Activated CD4-positive, alpha-beta T cell treated with anti-CD3 and anti-CD28 coated beads, Interleukin-2, amount 10 ng/mL, durations not matched to agents 7 days and 5 days (primary cell): ENCODE results near the gene TNFAIP6. TPM values are rescaled to one million over a fixed set of nuclear protein-coding genes. Genes with fewer than 3 reads are reported as not detected.
"Not testable (repeated sequence)": the region's sequence is repeated elsewhere in the genome, so short reads cannot be mapped to it uniquely, and the experiment has no call there.

Source experiments
- CTCF ChIA-PET: fragments of 350-600 bp; sonication (Branson Sonifier 250); formaldehyde crosslinking; loops from one replicate; lab custom pipeline; 2021; ENCODE audit warnings: antibody characterized with exemption; lab: Charles Lee
- POLR2A ChIA-PET: fragments of 350-600 bp; sonication (Branson Sonifier 250); formaldehyde crosslinking; loops from one replicate; lab custom pipeline; 2021; ENCODE audit warnings: antibody characterized with exemption; lab: Charles Lee
- DNase-seq: peaks from one replicate; pipeline ENCODE4 v3.0.0-alpha.2; 2020
- H3K27ac Mint-ChIP-seq: one replicate; pipeline ENCODE4 v1.8.0; 2021; ENCODE audit warnings: mild to moderate bottlenecking, moderate library complexity, mixed read lengths
- H3K27me3 Mint-ChIP-seq: one replicate; pipeline ENCODE4 v1.8.0; 2021; ENCODE audit warnings: mixed read lengths
- H3K36me3 Mint-ChIP-seq: one replicate; pipeline ENCODE4 v1.8.0; 2021; ENCODE audit warnings: low read depth, mixed read lengths
- H3K4me1 Mint-ChIP-seq: one replicate; pipeline ENCODE4 v1.8.0; 2021; ENCODE audit warnings: mixed read lengths
- H3K4me3 Mint-ChIP-seq: one replicate; pipeline ENCODE4 v1.8.0; 2021; ENCODE audit warnings: mild to moderate bottlenecking, moderate library complexity, mixed read lengths
- H3K9me3 Mint-ChIP-seq: one replicate; pipeline ENCODE4 v1.8.0; 2021; ENCODE audit warnings: mixed read lengths
- total RNA-seq, 2 experiments: library from RNA; stranded (reverse); gene quantifications; one replicate each; pipeline ENCODE4 v1.2.3, GENCODE V29; 2021

Gene TNFAIP6
- total RNA-seq, 2 experiments from 2014 or later, result not detected

GRCh38 chr2:151344191-151344590 is 13.2 kb upstream of the TNFAIP6 start:
- H3K27ac Mint-ChIP-seq, H3K4me3 Mint-ChIP-seq, POLR2A ChIA-PET, DNase-seq, H3K36me3 Mint-ChIP-seq, H3K4me1 Mint-ChIP-seq, H3K27me3 Mint-ChIP-seq: not testable (repeated sequence)
- CTCF ChIA-PET, result interaction anchor here (1.1 kb wide), 1 partner anchor 10 kb away, joined by 3 read pairs; no protein-coding TSS in a partner anchor
- H3K9me3 Mint-ChIP-seq, result peaks cover 18% of the 10 kb centered on the region

DNA sequence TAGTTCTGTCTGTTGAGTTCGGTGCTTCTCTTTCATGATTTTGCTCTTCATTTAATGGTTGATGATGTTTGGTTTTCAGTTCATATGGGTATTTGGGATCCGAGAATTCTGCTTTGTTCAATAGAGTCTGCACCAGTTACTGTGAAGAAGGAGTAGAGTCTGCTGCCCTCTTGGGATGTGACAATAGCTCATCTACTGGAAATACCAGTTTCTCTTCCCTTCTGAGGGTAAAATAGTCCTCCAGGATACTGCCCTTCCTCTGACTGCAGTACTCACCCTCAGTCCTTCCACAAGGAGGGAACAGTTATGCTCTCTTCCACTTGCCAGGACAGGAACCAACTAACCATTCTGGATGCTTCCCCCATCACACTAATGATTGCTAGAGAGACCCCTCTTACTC is 12.5 kb upstream of the TNFAIP6 start:
- Mint-ChIP-seq H3K27ac (no peak overlapping the region), H3K9me3 (peaks cover 18% of the 10 kb centered on the region), H3K36me3 (no peaks in the 10 kb centered on the region), H3K27me3 (peaks cover 8% of the 10 kb centered on the region), H3K4me3 (no peak overlapping the region), H3K4me1 (no peaks in the 10 kb centered on the region)
- ChIA-PET POLR2A (no interaction called here), CTCF (no interaction called here)
- DNase-seq, result no peak

DNA sequence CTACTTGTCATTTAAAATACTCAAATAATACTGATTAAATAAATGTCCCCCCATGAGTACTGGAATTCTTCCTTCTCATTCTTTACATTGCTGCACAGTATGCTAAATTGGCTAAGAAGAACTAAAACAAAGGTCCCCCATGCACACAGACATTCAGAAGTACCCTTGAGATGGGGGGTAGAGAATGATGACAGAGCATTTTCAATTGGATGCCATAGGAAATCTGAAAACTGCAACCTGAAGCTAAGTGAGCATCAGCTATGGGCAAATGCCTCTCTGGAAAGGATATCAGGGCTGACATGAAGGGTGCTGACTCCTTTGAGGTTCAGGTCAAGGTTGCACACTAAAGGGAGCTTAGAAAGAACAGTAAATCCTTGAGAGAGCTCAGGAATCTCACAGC is 10.1 kb upstream of the TNFAIP6 start:
- Mint-ChIP-seq H3K9me3 (peaks cover 9% of the 10 kb centered on the region), H3K4me1 (no peaks in the 10 kb centered on the region)
- CTCF ChIA-PET, result no interaction called here

DNA sequence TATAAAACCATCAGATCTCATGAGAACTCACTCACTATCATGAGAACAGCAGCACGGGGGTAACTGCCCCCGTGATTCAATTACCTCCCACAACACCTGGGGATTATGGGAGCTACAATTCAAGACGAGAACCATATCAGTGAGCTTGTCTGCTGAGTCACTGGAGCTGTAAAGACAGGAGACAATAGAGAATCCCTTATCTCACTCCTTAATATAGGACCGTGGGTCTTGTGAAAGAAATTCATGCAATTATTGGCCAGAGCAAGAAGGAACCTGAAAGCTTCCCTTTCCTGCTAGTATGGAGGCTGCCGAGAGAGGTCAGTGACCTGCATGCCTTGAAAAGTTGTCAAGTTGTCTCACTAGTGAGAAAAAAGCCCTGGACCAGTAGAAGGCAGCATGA is 9.5 kb upstream of the TNFAIP6 start:
- ChIA-PET CTCF (no interaction called here), POLR2A (no interaction called here)
- Mint-ChIP-seq H3K9me3 (peaks cover 9% of the 10 kb centered on the region), H3K4me1 (no peaks in the 10 kb centered on the region), H3K36me3 (no peaks in the 10 kb centered on the region), H3K27me3 (peaks cover 8% of the 10 kb centered on the region), H3K4me3 (no peak overlapping the region), H3K27ac (no peak overlapping the region)
- DNase-seq, result no peak

More for the DNA sequence above, 10.1 kb upstream of the TNFAIP6 start:
- no peaks in the 10 kb centered on the region for H3K36me3 Mint-ChIP-seq
- H3K27me3 Mint-ChIP-seq, result peaks cover 8% of the 10 kb centered on the region
- no peak for DNase-seq
- no peak overlapping the region for H3K27ac Mint-ChIP-seq
- POLR2A ChIA-PET, result no interaction called here
- H3K4me3 Mint-ChIP-seq, result no peak overlapping the region

DNA sequence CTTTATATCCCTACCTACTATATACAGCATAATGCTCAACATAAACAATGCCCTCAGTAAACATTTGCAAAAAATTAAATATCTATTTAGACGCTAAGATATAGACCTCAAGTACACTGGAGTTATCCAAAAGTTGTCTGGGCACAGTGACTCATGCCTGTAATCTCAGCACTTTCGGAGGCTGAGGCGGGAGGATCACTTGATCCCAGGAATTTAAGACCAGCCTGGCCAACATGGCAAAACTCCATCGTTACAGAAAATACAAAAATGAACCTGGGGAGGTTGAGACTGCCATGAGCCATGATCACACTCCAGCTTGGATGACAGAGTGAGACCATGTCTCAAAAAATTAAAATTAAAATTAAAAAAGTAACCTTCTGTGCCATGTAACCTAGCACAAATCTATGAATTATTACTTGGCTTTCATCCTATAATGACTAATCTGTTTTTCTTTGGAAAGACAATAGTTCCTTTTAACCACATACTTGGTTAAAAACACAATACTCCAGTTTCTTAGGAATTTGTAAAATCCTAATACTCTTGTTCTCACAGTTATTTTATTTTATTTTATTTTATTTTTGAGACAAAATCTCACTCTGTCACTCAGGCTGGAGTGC is 6.7 kb upstream of the TNFAIP6 start:
- no peaks in the 10 kb centered on the region for H3K9me3 Mint-ChIP-seq
- POLR2A ChIA-PET, result no interaction called here
- CTCF ChIA-PET, result no interaction called here
- H3K4me3 Mint-ChIP-seq, result no peak overlapping the region
- no peaks in the 10 kb centered on the region for H3K36me3 Mint-ChIP-seq
- H3K4me1 Mint-ChIP-seq, result no peaks in the 10 kb centered on the region
- H3K27me3 Mint-ChIP-seq, result peaks cover 4% of the 10 kb centered on the region
- no peak overlapping the region for H3K27ac Mint-ChIP-seq
- DNase-seq, result no peak

GRCh38 chr2:151353995-151354394 is 3.4 kb upstream of the TNFAIP6 start:
- CTCF ChIA-PET, result interaction anchor here (1.2 kb wide), 1 partner anchor 10 kb away, joined by 3 read pairs; no protein-coding TSS in a partner anchor
- H3K4me1 Mint-ChIP-seq, result no peaks in the 10 kb centered on the region

DNA sequence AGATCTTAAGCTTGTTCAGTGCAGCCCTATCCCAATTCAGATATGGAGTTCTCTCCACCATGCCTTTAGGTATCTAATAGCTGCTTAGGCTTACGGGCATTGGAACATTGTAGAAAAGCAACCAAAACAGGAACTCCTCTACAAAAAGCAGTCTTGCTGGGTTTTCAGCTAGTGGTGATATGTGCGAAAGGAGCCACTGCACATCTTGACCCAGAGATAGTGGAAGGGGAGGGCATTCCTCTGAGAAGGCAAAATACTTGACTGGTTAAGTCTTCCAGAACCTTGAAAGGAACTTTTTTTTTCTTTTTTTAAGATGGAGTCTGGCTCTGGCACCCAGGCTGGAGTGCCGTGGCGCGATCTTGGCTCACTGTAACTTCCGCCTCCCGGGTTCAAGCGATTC is 2.6 kb upstream of the TNFAIP6 start:
- DNase-seq, result no peak
- POLR2A ChIA-PET, result no interaction called here
- Mint-ChIP-seq H3K27me3 (peaks cover 20% of the 10 kb centered on the region), H3K27ac (no peak overlapping the region), H3K4me3 (no peak overlapping the region), H3K9me3 (no peaks in the 10 kb centered on the region), H3K36me3 (no peaks in the 10 kb centered on the region), H3K4me1 (no peaks in the 10 kb centered on the region)
- CTCF ChIA-PET, result interaction anchor here (1.2 kb wide), 1 partner anchor 11 kb away, joined by 3 read pairs; no protein-coding TSS in a partner anchor

More at GRCh38 chr2:151353995-151354394, 3.4 kb upstream of the TNFAIP6 start:
- POLR2A ChIA-PET, result no interaction called here
- Mint-ChIP-seq H3K4me3 (no peak overlapping the region), H3K9me3 (no peaks in the 10 kb centered on the region), H3K27me3 (peaks cover 20% of the 10 kb centered on the region), H3K27ac (no peak overlapping the region), H3K36me3 (no peaks in the 10 kb centered on the region)
- no peak for DNase-seq

DNA sequence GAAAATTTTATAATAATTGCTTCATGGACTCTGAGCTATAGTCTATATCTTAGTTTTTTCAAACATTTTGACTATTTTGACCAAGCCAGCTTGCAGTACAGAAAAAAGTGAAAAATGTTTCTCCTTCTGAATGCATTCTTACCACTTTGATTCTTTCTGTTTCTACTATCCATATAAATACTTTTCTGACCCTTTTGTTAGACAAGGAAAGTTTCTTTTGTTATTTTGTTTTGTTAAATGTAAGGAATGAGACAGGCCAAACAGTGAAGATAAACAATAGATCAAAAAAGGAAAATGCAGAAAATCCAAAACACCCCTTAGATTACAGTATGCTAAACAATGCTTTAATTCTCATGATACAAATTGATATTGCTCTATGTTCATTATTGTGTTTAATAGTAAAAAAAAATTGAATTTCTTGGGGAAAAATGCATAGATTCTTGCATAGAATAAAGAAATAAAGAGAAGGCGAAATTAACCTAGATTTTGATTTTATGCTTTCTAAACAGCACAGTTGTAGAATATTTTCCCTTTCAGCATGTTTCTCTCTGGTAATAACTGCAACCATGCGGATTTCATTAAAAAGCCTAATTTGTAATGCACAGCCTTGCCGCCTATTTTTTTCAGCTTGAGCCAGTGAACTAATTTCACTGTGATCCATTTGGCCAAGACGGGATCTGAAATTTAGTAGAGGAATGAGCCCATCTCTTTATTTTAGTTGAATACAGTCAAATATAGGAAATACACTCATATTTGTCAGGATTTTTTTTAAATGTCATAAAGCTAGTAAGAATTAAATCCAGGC is 976 bp downstream of the TNFAIP6 start:
- CTCF ChIA-PET, result interaction anchor here (1.3 kb wide), 1 partner anchor 9 kb away, joined by 3 read pairs; no protein-coding TSS in a partner anchor
- H3K4me3 Mint-ChIP-seq, result no peak overlapping the region
- DNase-seq, result no peak
- POLR2A ChIA-PET, result no interaction called here
- no peaks in the 10 kb centered on the region for H3K4me1 Mint-ChIP-seq
- H3K27me3 Mint-ChIP-seq, result peaks cover 20% of the 10 kb centered on the region
- H3K27ac Mint-ChIP-seq, result no peak overlapping the region
- no peaks in the 10 kb centered on the region for H3K36me3 Mint-ChIP-seq
- no peaks in the 10 kb centered on the region for H3K9me3 Mint-ChIP-seq

DNA sequence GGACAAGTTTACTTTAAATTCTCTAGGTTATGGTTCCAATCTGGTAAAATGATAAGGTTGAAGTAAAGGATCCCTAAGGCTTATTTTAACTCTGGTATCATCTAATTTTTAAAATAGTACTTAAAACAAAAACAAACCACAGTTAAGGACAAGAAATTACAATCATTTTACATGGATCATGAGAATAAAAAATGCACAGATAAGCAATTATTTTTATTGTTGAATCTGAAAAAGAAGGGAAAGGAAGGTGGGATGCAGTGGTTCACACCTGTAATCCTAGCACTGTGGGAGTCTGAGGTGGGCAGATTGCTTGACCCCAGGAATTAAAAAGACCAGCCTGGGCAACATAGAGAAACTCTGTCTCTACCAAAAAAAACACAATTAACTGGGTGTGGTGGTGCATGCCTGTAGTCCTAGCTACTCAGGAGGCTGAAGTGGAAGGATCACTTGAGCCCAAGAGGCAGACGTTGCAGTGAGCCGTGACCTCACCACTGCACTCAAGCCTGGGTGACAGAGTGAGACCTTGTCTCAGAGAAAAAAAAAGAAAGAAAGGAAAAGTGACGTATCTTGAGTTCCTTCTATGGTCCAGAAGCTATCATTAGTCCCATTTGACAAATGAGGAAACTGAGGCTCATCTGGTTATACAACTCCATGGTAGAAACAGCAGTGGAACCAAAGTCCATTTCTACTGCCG is 2.5 kb downstream of the TNFAIP6 start:
- Mint-ChIP-seq H3K4me1 (no peaks in the 10 kb centered on the region), H3K36me3 (no peaks in the 10 kb centered on the region), H3K27me3 (peaks cover 20% of the 10 kb centered on the region), H3K9me3 (no peaks in the 10 kb centered on the region), H3K27ac (no peak overlapping the region), H3K4me3 (no peak overlapping the region)
- POLR2A ChIA-PET, result no interaction called here
- CTCF ChIA-PET, result no interaction called here
- DNase-seq, result no peak

- Mint-ChIP-seq H3K4me1 (no peaks in the 10 kb centered on the region), H3K27ac (no peak overlapping the region), H3K27me3 (peaks cover 8% of the 10 kb centered on the region), H3K9me3 (no peaks in the 10 kb centered on the region), H3K4me3 (no peak overlapping the region), H3K36me3 (no peaks in the 10 kb centered on the region)
- ChIA-PET CTCF (no interaction called here), POLR2A (no interaction called here)
- DNase-seq, result no peak
Observed at GRCh38 chr2:151361674-151362370, 4.4 kb downstream of the TNFAIP6 start.

GRCh38 chr2:151363709-151364108 is 6.3 kb downstream of the TNFAIP6 start:
- Mint-ChIP-seq H3K4me1 (no peaks in the 10 kb centered on the region), H3K9me3 (no peaks in the 10 kb centered on the region), H3K4me3 (no peak overlapping the region), H3K27me3 (no peaks in the 10 kb centered on the region), H3K36me3 (no peaks in the 10 kb centered on the region), H3K27ac (no peak overlapping the region)
- ChIA-PET CTCF (interaction anchor here (0.7 to 1.1 kb wide), 2 partner anchors 18 to 116 kb away, joined by 3 read pairs; no protein-coding TSS in a partner anchor), POLR2A (interaction anchor here (0.6 kb wide), 1 partner anchor 105 kb away, joined by 3 read pairs; no protein-coding TSS in a partner anchor)
- DNase-seq, result no peak

DNA sequence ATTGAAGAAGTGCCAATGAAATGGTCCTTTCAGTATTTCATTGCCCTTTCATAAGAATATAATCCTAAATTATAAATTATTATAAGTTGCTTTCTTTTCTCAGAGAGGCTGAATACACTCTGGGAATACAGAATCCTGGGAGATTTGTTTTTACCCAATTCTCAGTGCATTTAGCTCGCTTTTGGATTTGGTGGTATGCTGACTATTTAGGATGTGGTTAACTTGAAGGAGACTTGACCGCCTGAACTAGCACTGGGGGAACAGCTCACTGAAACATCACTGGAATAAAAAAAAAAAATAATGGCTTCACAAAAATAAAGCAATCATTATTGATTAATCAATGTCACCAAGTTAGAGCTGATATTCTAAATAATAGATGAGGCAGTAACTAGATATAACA is 10.2 kb downstream of the TNFAIP6 start:
- H3K36me3 Mint-ChIP-seq, result no peaks in the 10 kb centered on the region
- no peaks in the 10 kb centered on the region for H3K27me3 Mint-ChIP-seq
- H3K27ac Mint-ChIP-seq, result no peak overlapping the region
- no peak overlapping the region for H3K4me3 Mint-ChIP-seq
- POLR2A ChIA-PET, result no interaction called here
- no peak for DNase-seq
- no peaks in the 10 kb centered on the region for H3K4me1 Mint-ChIP-seq
- CTCF ChIA-PET, result interaction anchor here (1.1 kb wide), 1 partner anchor 117 kb away, joined by 4 read pairs; no protein-coding TSS in a partner anchor
- no peaks in the 10 kb centered on the region for H3K9me3 Mint-ChIP-seq
